Measurements from ENCODE around the gene GFRA1. TPM values are rescaled to one million over a fixed set of nuclear protein-coding genes. Genes with fewer than 3 reads are reported as not detected.

GFRA1 gene
- polyA plus RNA-seq, 3 donors: 16.7 to 22.8 (median 22.4) TPM

DNA sequence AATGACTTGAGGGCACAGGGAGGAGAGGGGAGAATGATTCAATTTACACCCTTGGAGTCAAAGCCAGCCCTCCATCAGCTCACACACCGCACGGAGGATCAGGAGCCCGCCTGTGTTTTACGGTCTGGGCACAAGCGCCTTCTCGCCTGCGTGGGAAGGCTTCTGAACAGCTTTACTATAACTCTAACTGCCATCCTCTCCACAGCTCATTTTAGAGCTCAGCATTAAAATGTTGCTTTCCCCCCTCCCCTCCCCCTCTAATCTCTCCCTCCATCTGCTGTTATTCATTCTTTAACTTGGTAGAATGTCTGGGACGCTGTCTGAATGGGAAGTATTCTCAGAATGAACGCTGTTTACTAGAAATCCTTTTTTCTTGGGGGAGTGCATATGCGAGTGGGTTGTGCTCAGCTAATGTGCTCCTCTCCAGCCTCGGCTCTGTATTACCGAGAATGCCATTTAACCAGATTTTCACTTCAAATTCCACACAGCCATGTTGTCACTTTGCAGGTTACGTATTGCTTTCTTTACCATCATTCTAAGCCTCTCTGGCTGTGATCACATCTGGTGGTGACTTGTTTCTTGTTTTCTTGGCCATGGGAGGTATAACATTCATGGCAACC, 140.1 kb downstream of the GFRA1 start:
- DNase-seq: no peak

DNA sequence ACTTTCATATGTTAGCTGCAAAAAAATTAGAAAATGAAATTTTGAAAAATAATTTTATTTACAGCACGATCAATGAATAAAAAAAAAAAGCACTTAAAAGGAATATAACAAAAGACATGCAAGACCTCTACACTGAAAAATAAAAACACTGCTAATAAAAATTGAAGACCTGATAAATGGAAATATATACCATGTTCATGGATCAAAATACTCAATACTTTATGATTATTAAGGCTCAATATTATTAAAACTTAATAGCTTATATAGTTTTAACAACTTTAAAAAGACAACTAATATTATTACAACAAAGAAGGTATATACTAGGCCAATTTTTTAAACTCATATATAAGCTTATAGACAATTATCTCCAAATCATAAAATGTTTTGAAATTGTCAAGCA, 143.0 kb downstream of the GFRA1 start:
- DNase-seq: no peak

DNA sequence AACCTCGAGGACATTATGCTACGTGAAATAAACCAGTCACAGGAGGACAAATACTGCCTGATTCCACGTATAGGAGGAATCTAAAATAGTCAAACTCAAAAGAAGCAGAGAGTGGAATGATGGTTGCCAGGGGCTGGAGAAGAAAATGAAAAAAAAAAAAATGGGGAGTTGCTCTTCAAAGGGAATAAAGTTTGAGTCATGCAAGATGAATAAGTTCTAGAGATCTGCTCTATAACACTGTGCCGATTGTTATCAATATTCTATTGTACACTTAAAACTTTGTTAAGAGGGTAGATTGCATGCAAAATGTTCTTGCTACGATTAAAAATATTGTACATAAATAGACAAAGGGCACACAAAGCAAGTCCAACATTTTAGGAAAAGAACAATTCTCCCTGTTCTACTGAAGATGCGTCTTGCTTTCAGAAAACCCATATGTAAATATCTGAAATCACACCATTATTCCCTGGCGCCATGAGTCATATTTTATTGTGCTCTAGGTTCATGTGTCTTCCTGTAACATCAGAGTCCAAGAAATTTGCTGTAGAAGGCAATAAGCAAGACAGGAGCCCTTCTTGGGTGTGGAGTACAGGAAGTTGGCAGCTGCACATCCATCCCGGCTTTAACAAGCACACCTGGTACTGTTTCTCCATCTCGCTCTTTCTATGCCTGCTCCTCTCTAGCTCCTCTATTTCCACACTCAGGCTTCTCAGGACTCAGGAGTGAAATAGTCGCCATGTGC, 145.9 kb downstream of the GFRA1 start:
- DNase-seq: no peak

DNA sequence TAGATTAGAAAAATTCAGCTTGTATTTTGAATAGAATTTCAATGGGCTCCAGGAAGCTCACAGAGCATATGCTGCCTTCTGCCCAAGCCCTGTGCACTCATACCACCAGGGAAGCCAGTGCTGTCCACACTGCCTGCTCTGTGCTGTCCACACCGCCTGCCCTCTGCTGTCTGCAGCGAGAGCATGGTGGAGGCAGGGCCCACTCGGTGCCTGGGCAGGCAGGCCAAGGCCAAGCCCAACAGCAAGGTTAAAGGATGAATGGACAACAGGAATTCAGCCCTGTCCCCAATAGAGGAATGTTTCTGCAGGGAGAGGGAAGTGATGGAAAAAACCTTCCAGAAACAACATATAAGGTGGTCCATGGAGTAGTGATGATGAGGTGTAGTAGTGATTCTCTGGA, 146.8 kb downstream of the GFRA1 start:
- no peak for DNase-seq

DNA sequence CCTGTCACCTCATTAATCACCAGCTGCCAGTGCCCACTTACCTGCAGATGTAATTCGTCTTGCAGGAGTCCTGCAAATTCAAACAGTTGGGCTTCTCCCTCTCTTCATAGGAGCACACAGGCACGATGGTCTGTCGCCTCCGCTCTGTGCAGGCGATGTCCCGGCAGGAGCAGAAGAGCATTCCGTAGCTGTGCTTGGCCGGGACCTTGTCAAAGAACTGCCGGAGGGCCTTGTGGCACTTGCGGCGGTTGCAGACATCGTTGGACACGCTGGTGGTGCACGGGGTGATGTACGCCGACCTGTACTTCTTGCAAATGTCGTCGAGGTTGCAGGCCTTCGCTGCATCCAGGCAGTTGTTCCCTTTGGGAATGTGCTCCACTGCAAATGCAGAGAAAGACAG, 147.8 kb downstream of the GFRA1 start:
- no peak for DNase-seq

DNA sequence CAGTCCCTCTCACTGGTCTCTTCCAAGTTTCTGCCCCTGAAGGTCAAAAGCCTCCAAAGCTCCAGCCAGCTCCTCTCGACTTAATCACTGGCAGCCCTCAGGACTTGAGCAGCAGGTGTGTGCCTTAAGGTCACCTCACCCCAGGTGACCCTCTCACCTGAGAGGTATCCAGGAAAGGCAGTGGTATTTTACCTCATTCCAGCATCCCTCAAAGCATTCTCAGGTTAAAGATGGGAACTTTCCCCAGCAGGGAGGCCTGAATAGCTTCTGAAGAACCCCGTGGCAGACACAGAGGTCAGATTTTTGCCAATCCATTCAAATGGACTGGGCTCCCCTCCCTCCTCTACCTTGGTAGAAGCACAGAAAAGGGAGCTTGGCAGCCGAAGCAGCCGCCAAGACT, 148.2 kb downstream of the GFRA1 start:
- no peak for DNase-seq

DNA sequence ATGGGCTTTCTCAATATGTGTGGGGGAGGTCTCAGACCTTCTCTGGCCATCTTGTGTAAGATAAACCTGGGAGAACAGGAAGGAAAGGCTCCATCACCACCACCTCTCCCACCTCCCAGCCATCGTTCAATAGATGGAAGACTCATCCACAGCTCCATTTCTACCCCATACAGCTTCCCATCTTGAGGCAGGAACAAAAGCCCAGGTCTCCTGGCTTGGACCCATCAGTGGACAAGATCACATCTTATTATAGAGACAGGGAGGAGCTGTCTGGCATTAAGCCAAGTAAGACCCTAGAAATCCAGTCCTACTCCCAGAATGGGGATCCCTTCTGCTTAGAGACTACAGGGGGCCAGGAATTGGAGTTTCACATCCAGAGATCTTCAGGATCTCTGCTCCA, 150.3 kb downstream of the GFRA1 start:
- DNase-seq: no peak

DNA sequence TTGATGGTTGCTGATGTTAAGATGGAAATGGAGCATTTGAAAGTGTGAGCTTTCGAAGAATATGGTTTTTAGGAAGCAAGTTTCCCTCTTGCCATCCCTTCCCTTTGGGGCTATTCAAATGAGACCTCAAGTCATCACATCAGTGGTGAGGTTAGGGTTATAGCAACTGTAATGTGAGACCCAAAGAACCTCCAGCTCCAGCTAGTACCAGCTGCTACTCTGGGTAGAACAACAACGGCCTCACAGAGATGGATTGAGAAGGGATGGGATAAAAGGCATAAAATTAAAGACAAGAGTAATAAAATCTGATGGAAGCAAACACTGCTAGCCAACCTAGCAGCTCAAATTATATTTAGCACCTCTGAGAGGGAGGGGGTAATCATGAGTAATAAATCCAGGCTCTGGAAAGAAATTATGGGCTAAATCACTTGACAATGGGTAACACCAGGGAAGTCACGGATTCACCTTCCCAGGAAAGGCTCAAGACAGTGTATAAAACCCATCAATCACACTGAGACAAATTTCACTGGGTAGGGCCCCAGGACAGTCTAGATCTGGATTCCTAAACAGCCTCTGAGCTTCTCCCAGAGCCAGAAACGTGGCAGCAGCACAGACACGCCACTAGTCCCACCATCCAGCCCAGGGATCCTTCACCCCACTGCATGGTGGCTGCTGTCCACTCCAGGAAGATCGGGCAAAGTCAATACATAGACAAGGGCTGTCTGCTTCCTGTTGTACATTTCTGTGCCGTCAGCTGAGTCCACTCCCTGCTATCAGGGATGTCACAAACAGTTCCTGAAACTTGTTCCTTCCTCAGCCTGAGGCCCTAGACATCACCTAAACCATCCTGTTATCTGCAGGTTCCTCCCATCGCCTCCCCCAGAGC, 151.1 kb downstream of the GFRA1 start:
- DNase-seq: peak; percentile 48

DNA sequence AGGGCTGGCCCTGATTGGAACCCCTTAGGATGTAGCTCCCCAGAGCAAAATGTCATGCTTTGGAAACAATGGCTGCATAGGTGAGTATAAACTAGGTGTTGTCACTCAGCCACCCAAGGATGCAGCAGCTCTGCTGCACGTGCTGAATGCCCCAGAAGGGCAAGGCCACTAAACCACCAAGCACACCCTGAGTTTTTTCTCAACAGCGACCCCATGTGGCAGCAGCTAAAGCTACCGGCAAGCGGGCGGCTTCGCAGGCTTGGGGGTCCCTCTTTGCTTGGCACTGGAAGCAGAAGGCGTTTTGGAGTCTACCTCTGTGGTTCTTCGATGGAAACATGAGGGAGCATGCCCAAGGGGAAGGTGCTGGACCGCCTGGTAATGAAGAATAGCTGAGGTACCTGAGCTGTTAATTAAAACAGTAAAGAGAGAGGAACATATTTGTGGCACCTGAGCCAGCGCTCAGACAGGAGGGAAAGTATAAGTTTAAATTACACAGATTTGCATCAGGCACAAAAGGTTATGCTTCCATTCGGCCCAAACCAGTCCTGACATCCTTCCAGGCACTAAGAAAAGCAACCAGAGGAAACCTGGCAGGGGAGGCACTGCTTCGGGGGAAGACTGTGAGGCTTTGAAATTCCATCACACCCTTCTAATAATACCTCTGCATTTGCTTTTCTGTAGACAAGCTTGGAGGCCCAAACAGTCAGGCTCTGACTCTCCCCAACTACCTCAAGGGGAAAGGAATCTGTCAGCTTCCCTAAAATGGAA, 152.1 kb downstream of the GFRA1 start:
- no peak for DNase-seq

DNA sequence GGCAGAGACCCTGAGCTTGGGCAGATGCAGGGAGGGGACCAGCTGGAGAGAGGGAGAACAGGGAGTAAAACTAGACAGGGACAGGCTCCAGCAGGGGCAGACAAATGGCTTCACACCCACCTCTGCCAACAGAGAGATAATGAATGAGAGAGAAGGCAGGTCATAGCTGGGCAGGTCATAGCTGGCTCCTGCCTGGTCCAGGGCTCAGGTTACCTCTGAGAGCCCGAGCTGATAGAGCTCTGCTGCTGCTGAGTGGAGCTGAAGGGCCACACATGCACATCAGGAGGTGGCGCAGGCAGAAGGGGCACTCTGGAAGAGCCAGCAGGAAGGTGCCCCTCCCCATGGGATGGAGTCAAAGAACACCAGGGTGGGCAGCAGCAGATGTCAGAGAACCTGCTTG, 154.2 kb downstream of the GFRA1 start:
- no peak for DNase-seq

DNA sequence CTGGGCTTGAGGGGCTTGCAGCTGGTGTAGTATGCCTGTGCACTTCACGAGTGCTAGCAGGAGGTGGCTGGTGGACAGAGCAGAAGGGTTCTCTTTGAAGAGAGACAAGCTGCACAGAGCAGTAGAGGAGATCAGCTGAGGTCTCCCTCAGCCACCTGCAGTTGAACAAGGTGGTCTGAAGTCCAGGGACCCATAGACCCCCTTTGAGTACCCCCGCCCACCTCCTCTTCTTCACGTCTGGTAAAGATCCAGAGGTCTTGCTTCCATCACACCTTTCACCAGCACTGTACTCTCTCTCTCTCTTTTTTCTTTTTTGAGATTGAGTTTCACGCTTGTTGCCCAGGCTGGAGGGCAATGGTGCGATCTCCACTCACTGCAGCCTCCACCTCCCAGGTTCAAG, 157.2 kb downstream of the GFRA1 start:
- DNase-seq: no peak

DNA sequence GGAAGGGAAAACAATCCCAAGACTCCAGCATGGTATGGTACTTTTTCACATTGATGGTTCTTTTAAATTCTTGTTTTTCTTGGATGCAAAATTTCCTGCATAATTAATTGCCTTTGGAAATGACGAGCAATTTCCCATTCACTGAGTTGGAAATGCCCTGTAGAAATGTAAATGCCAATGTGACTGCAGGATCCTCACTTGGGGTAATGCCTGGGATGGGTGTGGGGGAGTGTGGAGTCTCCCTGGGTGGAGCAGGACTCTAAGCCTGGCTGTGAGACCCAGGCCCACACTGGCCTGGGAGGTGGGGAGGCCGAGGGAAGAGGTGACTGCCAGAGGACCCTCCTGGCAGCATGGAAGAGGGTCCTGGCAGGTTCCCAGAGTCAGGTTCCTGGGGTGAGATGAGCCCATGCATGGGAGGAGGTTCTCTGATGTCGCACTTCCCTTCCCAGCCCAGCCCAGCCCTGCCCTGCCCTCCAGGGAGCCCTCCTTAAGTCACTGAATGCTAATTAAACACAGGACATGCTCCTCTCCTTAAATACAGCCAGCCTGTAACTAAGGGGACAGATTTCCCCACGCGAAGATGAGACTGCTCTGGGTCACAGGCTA, 157.9 kb downstream of the GFRA1 start:
- DNase-seq: no peak

DNA sequence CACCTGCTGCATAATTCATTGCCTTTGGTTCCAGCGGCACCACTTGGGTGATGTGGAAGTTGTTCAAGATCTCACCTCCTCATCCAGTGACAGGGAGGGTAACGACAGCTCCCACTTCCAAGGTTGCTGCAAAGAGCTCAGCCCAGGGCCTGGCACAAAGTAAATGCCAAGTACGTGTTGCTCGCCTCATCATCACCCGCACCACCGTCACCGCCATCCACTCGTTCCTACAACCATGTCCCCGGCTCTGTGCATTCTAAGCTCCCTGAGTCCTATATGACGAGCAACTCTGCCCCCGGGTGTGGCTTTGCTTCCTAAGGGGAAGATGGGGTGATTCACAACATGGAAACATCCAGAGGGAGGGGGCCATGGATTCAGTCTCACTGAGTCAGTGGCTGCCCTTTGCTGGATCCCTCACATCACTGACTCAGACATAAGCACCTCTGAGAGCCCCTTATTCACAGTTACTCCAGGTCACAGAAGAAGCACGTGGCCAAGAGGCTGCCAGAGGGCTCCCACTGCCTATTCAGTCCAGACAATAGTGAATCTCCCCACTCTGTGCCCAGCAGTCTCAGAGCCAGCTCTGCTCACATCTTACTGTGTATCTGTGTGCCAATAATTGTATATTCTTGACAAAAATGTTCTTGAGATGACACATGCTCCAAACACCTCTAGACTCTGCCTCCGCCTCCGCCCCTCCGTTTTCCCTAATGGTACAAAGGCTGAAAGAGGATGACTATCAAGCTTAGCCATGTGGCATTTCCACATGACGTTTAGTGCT, 159.1 kb downstream of the GFRA1 start:
- no peak for DNase-seq

DNA sequence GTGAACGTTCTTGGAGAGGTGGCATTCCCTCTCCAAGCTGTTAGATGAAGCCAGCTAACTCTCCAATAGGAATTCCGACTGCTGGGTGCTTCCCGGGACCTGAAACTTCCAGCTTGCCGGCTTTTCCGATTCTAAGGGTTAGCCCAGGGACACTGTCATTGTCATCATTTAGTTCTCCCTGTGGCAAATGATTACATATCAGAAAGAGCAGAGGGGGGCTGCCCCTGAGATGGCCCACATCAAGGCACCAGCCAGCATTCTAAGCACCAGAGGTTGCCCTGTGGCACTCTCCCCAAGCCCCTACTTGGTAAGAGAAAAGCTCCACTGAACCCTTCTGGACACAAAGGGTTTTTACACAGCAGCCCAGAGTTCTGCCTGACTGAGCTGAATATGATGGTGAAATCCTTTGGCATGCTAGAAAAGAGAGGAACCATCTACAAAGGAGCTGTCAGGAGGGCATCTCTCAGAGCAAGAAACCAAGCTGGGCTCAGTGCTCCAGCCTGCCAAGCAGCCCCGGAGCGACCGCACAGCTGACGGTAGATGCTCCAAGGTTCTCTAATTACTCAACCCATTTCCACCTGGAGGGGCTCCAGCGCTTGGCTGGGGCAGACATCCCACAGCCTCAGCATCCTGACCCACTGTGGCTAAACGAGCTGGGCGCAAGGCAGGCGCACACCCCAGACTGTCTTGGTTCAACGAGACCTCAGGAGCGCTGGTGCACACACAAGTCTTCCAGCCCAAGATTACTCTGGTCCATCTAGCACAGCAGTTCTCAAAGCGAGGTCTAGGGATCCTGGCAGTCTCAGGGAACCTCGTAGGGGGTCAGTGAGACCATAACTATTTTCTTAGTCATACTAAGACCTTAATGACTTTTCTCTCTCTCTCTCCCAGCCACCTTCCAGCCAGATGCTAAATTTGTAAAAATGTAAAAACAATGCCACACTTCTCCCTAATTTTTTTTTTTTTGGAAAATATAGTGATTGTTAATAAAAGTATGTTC, 160.5 kb downstream of the GFRA1 start:
- DNase-seq: no peak

DNA sequence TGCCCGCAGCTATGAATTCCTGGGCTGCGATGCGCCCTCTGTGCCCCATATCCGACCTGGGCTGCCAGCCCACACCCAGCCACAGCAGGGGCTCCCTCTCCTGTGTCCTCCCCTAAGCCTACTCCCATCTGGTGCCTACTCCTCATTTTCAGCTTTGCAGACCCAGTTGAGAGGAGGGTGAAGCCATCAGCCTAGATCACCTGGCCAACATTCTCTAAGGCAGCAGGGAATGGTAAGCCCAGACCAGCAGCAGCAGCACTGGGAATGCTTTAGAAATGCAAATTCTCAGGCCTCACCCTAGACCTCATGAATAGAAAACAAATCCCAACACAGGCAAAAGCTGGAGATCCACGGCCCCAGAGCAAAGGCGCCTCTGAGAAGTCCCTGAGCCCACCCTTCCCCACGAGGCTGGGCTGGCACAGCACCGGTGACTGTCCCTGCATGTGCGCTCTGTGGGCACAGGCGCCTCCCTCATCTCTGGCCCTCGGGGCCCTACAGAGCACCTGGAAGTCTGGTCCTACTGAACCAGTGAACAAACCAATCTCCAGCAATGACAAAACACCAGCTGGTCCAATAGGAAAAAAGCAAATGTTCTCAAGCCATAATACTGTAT, 161.4 kb downstream of the GFRA1 start:
- DNase-seq: no peak

DNA sequence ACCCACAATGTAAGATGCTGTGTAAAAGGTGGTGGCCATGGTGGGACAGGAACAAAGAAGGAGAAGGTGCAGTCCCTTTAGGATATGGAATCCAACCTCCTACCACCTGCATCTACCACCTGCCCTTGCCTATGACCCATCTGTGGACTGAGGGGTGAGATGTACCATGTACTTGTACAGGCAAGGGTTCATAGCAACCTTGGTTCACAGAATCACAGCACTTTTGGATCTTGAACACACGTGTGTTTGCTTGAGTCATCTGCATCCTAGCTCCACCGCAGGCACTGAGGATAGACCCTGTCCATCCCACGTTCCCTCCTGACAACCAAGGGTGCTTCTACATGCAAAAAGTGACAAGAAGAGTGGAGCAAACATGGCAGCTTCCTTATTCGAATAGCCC, 162.3 kb downstream of the GFRA1 start:
- DNase-seq: no peak

DNA sequence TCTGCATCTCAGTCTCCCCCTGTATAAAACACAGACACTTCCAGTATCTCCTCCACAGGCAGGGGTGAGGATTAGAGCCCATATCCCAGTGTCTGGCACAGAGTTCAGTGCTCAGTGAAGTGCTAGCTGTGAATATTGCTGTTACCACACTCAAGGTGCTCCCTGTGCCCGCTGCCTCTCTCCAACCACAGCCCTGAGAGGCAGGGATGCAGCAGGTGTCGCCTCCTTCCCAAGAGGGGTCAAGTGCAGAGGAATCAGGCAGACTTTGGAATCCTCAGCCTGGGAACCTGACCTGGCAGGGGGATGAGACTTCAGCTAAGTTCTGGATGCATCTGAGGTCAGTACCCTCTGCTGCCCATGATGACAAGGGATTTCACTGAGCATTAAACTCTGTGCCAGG, 163.1 kb downstream of the GFRA1 start:
- no peak for DNase-seq

DNA sequence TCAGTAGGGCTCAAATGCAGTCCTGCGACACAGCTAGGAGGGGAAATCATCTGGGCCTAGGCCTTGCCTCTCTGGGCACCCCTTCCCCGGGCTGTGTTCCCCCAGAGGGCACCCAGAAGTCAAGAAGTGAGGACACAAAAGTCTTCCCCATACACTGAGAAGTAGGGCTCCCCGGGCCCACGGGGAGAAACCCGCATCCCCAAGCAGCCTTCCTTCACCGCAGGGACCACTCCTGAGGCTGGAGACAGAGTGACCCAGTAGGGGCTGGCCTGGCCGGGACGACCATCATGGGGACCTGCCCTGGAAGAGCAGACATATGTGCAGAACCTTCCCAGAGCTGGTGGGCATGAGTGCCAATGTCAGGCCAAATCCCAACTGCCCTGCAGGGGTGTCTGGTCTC, 163.5 kb downstream of the GFRA1 start:
- DNase-seq: no peak

DNA sequence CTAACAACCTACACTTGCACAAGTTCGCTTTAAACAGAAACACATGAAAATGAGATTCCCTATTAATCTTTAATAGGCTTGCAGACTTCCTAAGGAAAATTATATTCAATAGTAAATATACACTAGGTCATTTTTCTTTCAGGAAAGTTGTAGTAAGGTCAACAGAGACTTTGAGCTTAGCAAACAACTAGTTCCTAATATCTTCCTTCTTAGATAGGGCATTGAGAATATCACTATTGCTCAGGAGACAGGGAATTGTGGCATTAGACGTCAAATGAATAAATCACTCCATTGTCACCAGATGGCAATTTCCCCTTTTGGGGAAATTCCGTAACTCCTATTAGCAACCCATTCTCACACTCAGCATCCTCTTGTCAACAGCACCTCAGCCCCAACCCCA, 164.9 kb downstream of the GFRA1 start:
- DNase-seq: no peak
